H9 (cell line): ENCODE measurements around the gene C2CD2. TPM values are rescaled to one million over a fixed set of nuclear protein-coding genes. Genes with fewer than 3 reads are reported as not detected.

Source experiments
- DNase-seq: peaks from one replicate; pipeline ENCODE4 v3.0.0-alpha.2; 2017
- H2AFZ ChIP-seq: one replicate; pipeline ENCODE4 v1.6.1; 2013; ENCODE audit warnings: mild to moderate bottlenecking, low read length, control low read depth, moderate library complexity
- H2AK5ac ChIP-seq: 2 replicates; pipeline ENCODE4 v1.6.1; 2013; ENCODE audit warnings: low read length, control low read depth, mixed read lengths; ENCODE audit not compliant: insufficient read length
- H2BK120ac ChIP-seq: one replicate; pipeline ENCODE4 v1.6.1; 2013; ENCODE audit warnings: low read depth, mild to moderate bottlenecking, low read length, control low read depth, inconsistent platforms; ENCODE audit not compliant: poor library complexity, severe bottlenecking
- H2BK12ac ChIP-seq: 2 replicates; pipeline ENCODE4 v1.6.1; 2013; ENCODE audit warnings: low read length, control low read depth, mixed read lengths, low read depth; ENCODE audit not compliant: insufficient read length
- H2BK15ac ChIP-seq: 2 replicates; pipeline ENCODE4 v1.6.1; 2013; ENCODE audit warnings: low read depth, low read length, control low read depth
- H2BK20ac ChIP-seq: one replicate; pipeline ENCODE4 v1.6.1; 2013; ENCODE audit warnings: low read depth, mild to moderate bottlenecking, low read length, control low read depth, inconsistent platforms; ENCODE audit not compliant: poor library complexity, severe bottlenecking
- H2BK5ac ChIP-seq: 2 replicates; pipeline ENCODE4 v1.6.1; 2013; ENCODE audit warnings: low read length, control low read depth, mixed read lengths; ENCODE audit not compliant: insufficient read length
- H3K14ac ChIP-seq: 2 replicates; pipeline ENCODE4 v1.6.1; 2013; ENCODE audit warnings: low read length, control low read depth; ENCODE audit not compliant: insufficient read depth
- H3K18ac ChIP-seq: 2 replicates; pipeline ENCODE4 v1.6.1; 2013; ENCODE audit warnings: low read depth, mild to moderate bottlenecking, mixed read lengths, low read length, control low read depth; ENCODE audit not compliant: insufficient read length
- H3K23ac ChIP-seq: 2 replicates; pipeline ENCODE4 v1.6.1; 2013; ENCODE audit warnings: low read length, control low read depth, mixed read lengths, low read depth; ENCODE audit not compliant: insufficient read length
- H3K23me2 ChIP-seq: 2 replicates; pipeline ENCODE4 v1.6.1; 2013; ENCODE audit warnings: low read depth, mild to moderate bottlenecking, mixed read lengths, low read length, control low read depth; ENCODE audit not compliant: insufficient read length, poor library complexity, severe bottlenecking
- H3K27ac ChIP-seq: 2 replicates; pipeline ENCODE4 v1.5.1; 2013; ENCODE audit warnings: low read length, control low read depth, mixed read lengths, low read depth; ENCODE audit not compliant: insufficient read length
- H3K27me3 ChIP-seq: 2 replicates; pipeline ENCODE4 v1.6.1; 2013; ENCODE audit warnings: low read length, control low read depth, inconsistent platforms; ENCODE audit not compliant: insufficient read depth
- H3K4ac ChIP-seq: 2 replicates; pipeline ENCODE4 v1.6.1; 2013; ENCODE audit warnings: low read depth, mild to moderate bottlenecking, control low read depth, inconsistent platforms, low read length, moderate library complexity
- H3K4me1 ChIP-seq: 2 replicates; pipeline ENCODE4 v1.6.1; 2013; ENCODE audit warnings: low read length, control low read depth, inconsistent platforms; ENCODE audit not compliant: insufficient read depth
- H3K4me2 ChIP-seq: 2 replicates; pipeline ENCODE4 v1.6.1; 2013; ENCODE audit warnings: low read length, control low read depth, mixed read lengths; ENCODE audit not compliant: insufficient read length, insufficient read depth
- H3K56ac ChIP-seq: 2 replicates; pipeline ENCODE4 v1.6.1; 2013; ENCODE audit warnings: low read depth, mild to moderate bottlenecking, mixed read lengths, low read length, control low read depth; ENCODE audit not compliant: insufficient read length
- H3K79me1 ChIP-seq: 2 replicates; pipeline ENCODE4 v1.6.1; 2013; ENCODE audit warnings: low read depth, mild to moderate bottlenecking, moderate library complexity, low read length, control low read depth, inconsistent platforms; ENCODE audit not compliant: insufficient read depth, poor library complexity, severe bottlenecking
- H3K79me2 ChIP-seq: 2 replicates; pipeline ENCODE4 v1.6.1; 2013; ENCODE audit warnings: low read length, control low read depth, inconsistent platforms; ENCODE audit not compliant: insufficient read depth
- H3K9ac ChIP-seq: 2 replicates; pipeline ENCODE4 v1.6.1; 2013; ENCODE audit warnings: low read length, control low read depth, mixed read lengths; ENCODE audit not compliant: insufficient read length; ENCODE audit errors: extremely low read depth
- H3K9me3 ChIP-seq: one replicate; pipeline ENCODE4 v1.6.1; 2013; ENCODE audit warnings: low read depth, low read length, inconsistent platforms; ENCODE audit not compliant: control insufficient read depth
- H3T11ph ChIP-seq: one replicate; pipeline ENCODE4 v1.6.1; 2013; ENCODE audit warnings: mild to moderate bottlenecking, low read length, control low read depth, inconsistent platforms
- H4K20me1 ChIP-seq: one replicate; pipeline ENCODE4 v1.6.1; 2013; ENCODE audit not compliant: control insufficient read depth, insufficient read length, insufficient read depth
- H4K5ac ChIP-seq: 2 replicates; pipeline ENCODE4 v1.6.1; 2013; ENCODE audit warnings: low read depth, mild to moderate bottlenecking, mixed read lengths, low read length, control low read depth; ENCODE audit not compliant: insufficient read length
- H4K8ac ChIP-seq: replicated peaks from 2 replicates; pipeline ENCODE4 v1.6.1; 2013; ENCODE audit warnings: low read length, control low read depth, mixed read lengths, low read depth; ENCODE audit not compliant: insufficient read length
- H4K91ac ChIP-seq: 2 replicates; pipeline ENCODE4 v1.6.1; 2013; ENCODE audit warnings: low read depth, mild to moderate bottlenecking, moderate library complexity, mixed read lengths, low read length, control low read depth; ENCODE audit not compliant: insufficient read length
- H3K27ac Mint-ChIP-seq, 3 experiments: 2 replicates in 2 of 3; 3 replicates in 1 of 3; pipeline ENCODE4 v1.8.0; 2020 to 2021; ENCODE audit warnings: mixed read lengths in 3 of 3, mild to moderate bottlenecking in 1 of 3, moderate library complexity in 1 of 3
- H3K27me3 Mint-ChIP-seq: 2 replicates; pipeline ENCODE4 v1.8.0; 2021; ENCODE audit warnings: low read depth, mild to moderate bottlenecking, moderate library complexity, mixed read lengths
- H3K36me3 Mint-ChIP-seq, 3 experiments: 2 replicates in 2 of 3; 3 replicates in 1 of 3; pipeline ENCODE4 v1.8.0; 2020 to 2021; ENCODE audit warnings: low read depth in 3 of 3, mixed read lengths in 3 of 3; ENCODE audit not compliant: insufficient read depth in 1 of 3
- H3K4me1 Mint-ChIP-seq, 2 experiments: 2 replicates each; pipeline ENCODE4 v1.8.0; 2020; ENCODE audit warnings: mixed read lengths in 2 of 2
- H3K4me3 Mint-ChIP-seq, 2 experiments: 2 replicates in 1 of 2; 3 replicates in 1 of 2; pipeline ENCODE4 v1.8.0; 2020 to 2021; ENCODE audit warnings: mild to moderate bottlenecking in 2 of 2, mixed read lengths in 2 of 2, moderate library complexity in 1 of 2
- H3K9me3 Mint-ChIP-seq, 2 experiments: 2 replicates in 1 of 2; 3 replicates in 1 of 2; pipeline ENCODE4 v1.8.0; 2020; ENCODE audit warnings: mild to moderate bottlenecking in 2 of 2, mixed read lengths in 2 of 2, moderate library complexity in 1 of 2
- WGBS: extraction: QIAGEN DNeasy Blood & Tissue Kit; methylation state at CpG from one replicate; pipeline ENCODE4 v1.1.7; 2013; ENCODE audit warnings: missing lambda C conversion rate, low lambda C conversion rate, mixed read lengths; ENCODE audit not compliant: insufficient read length; ENCODE audit errors: extremely low coverage; 5-methylcytosine and 5-hydroxymethylcytosine counted together
- total RNA-seq: library from RNA; stranded (reverse); gene quantifications from 2 replicates; pipeline ENCODE4 v1.2.1, GENCODE V29; 2021
- TF ChIP-seq, protein P1 (sequence below): fragments of 200-600 bp; sonication (generic); conservative IDR thresholded peaks from 3 replicates; pipeline ENCODE4 v1.8.0; 2021; ENCODE audit warnings: antibody characterized with exemption, mild to moderate bottlenecking

C2CD2 gene
- total RNA-seq, 1 experiment from 2014 or later = 14.6 TPM

DNA sequence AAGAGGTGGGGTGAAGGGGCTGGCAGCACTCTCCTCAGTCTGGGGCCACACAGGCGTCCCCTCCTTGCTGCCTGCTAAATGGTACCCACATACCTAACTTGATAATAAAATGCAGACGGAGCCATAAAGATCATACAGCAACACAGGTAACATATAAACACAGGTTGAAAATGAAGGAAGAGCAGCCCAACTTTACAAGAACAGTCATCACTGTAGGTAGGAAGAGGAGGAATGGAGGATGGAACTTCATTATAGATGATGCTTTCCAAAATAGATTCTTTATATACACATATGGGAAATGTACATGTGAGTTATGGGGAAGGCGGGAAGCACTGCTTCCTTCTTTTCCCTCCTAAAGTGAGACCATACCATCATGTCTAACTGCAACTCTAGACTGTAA, 13.4 kb downstream of the C2CD2 start:
- no peak overlapping the region for H3K27ac Mint-ChIP-seq
- Histone ChIP-seq H2AFZ (no peak overlapping the region), H4K20me1 (no peaks in the 10 kb centered on the region), H3K9ac (no peak overlapping the region), H3K27ac (no peak overlapping the region), H3K79me2 (no peaks in the 10 kb centered on the region), H3K14ac (no peak overlapping the region), H2BK120ac (no peak overlapping the region), H3K23me2 (no peaks in the 10 kb centered on the region), H2BK20ac (no peak overlapping the region), H4K91ac (no peak overlapping the region), H3T11ph (no peak overlapping the region), H3K27me3 (no peaks in the 10 kb centered on the region), H4K8ac (no peak overlapping the region), H3K23ac (no peak overlapping the region), H3K4me2 (no peak overlapping the region), H2BK5ac (no peak overlapping the region), H2AK5ac (no peak overlapping the region), H2BK12ac (no peak overlapping the region), H3K56ac (no peak overlapping the region), H3K4ac (no peak overlapping the region), H2BK15ac (no peak overlapping the region), H4K5ac (no peak overlapping the region), H3K18ac (no peak overlapping the region), H3K79me1 (peaks cover 2% of the 10 kb centered on the region), H3K4me1 (no peaks in the 10 kb centered on the region), H3K9me3 (no peaks in the 10 kb centered on the region)
- TF ChIP-seq, protein P1, sequence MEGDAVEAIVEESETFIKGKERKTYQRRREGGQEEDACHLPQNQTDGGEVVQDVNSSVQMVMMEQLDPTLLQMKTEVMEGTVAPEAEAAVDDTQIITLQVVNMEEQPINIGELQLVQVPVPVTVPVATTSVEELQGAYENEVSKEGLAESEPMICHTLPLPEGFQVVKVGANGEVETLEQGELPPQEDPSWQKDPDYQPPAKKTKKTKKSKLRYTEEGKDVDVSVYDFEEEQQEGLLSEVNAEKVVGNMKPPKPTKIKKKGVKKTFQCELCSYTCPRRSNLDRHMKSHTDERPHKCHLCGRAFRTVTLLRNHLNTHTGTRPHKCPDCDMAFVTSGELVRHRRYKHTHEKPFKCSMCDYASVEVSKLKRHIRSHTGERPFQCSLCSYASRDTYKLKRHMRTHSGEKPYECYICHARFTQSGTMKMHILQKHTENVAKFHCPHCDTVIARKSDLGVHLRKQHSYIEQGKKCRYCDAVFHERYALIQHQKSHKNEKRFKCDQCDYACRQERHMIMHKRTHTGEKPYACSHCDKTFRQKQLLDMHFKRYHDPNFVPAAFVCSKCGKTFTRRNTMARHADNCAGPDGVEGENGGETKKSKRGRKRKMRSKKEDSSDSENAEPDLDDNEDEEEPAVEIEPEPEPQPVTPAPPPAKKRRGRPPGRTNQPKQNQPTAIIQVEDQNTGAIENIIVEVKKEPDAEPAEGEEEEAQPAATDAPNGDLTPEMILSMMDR = no peak
- H3K27me3 Mint-ChIP-seq = no peaks in the 10 kb centered on the region; the same call in 1 of the 2 replicates
- H3K36me3 Mint-ChIP-seq = 0 out of 7 replicates have a peak, but pooled peaks cover 0 to 3% (median 0%) of the 10 kb centered on the region in 3 experiments
- DNase-seq = no peak
- H3K4me1 Mint-ChIP-seq = no peaks in the 10 kb centered on the region
- no CpG with 5 or more reads among the region's 3 CpGs for WGBS
- no peak overlapping the region for H3K4me3 Mint-ChIP-seq
- H3K9me3 Mint-ChIP-seq = no peaks in the 10 kb centered on the region
